KOPT-K1 (cell line): ENCODE results near the gene TNF.
"Not testable (repeated sequence)": the region's sequence is repeated elsewhere in the genome, so short reads cannot be mapped to it uniquely, and the experiment has no call there.

Source experiments
- H3K27ac ChIP-seq: fragments of 200-600 bp; sonication (generic); 2 replicates; pipeline ENCODE4 v1.5.1; 2016; ENCODE audit warnings: antibody characterized with exemption, mild to moderate bottlenecking, low read depth, low read length; ENCODE audit not compliant: poor library complexity, severe bottlenecking
- H3K36me3 ChIP-seq: fragments of 200-600 bp; sonication (generic); 2 replicates; pipeline ENCODE4 v1.5.1; 2017; ENCODE audit warnings: antibody characterized with exemption, mild to moderate bottlenecking, low read length, moderate library complexity; ENCODE audit not compliant: insufficient read depth
- H3K9me3 ChIP-seq: fragments of 200-600 bp; sonication (generic); 2 replicates; pipeline ENCODE4 v1.5.1; 2017; ENCODE audit warnings: antibody characterized with exemption, low read length, mild to moderate bottlenecking; ENCODE audit not compliant: insufficient read depth, poor library complexity, severe bottlenecking

TNF gene

GRCh38 chr6:31538805-31539400, 36.5 kb upstream of the TNF start:
- Histone ChIP-seq H3K27ac (no peak overlapping the region), H3K36me3 (peaks cover 68% of the 10 kb centered on the region), H3K9me3 (no peaks in the 10 kb centered on the region)

GRCh38 chr6:31540640-31541039, 34.7 kb upstream of the TNF start:
- H3K27ac ChIP-seq = peak overlapping the region; percentile 97
- H3K36me3 ChIP-seq = peaks cover 51% of the 10 kb centered on the region
- H3K9me3 ChIP-seq = no peaks in the 10 kb centered on the region

- Histone ChIP-seq H3K36me3 (peaks cover 46% of the 10 kb centered on the region), H3K9me3 (no peaks in the 10 kb centered on the region), H3K27ac (peak overlapping the region; percentile 97)
Measured at GRCh38 chr6:31541059-31541657, 34.2 kb upstream of the TNF start.

GRCh38 chr6:31541658-31542521, 33.5 kb upstream of the TNF start, which contains the start of gene DDX39B:
DDX39B (minus strand) TSS chr6:31542003; CDS start chr6:31540532, 1,471 bp downstream.
- H3K9me3 ChIP-seq = no peaks in the 10 kb centered on the region
- peaks cover 39% of the 10 kb centered on the region for H3K36me3 ChIP-seq

GRCh38 chr6:31543639-31544038, 31.7 kb upstream of the TNF start:
- Histone ChIP-seq H3K27ac (no peak overlapping the region), H3K9me3 (no peaks in the 10 kb centered on the region)

More at GRCh38 chr6:31541658-31542521, 33.5 kb upstream of the TNF start, which contains the start of gene DDX39B:
- peak within 1 kb of the TSS; percentile 97 for H3K27ac ChIP-seq

GRCh38 chr6:31544676-31545075, 30.7 kb upstream of the TNF start:
- Histone ChIP-seq H3K36me3 (peaks cover 20% of the 10 kb centered on the region), H3K27ac (no peak overlapping the region), H3K9me3 (no peaks in the 10 kb centered on the region)

More at GRCh38 chr6:31543639-31544038, 31.7 kb upstream of the TNF start:
- H3K36me3 ChIP-seq = peaks cover 21% of the 10 kb centered on the region

- no peaks in the 10 kb centered on the region for H3K9me3 ChIP-seq
- H3K27ac ChIP-seq = no peak overlapping the region
- H3K36me3 ChIP-seq = peaks cover 20% of the 10 kb centered on the region
Measured at GRCh38 chr6:31545291-31545690, 30.1 kb upstream of the TNF start.

GRCh38 chr6:31546339-31546957, 28.9 kb upstream of the TNF start, which contains the start of gene ATP6V1G2:
ATP6V1G2 (minus strand) TSS chr6:31546608; CDS start chr6:31546559, 49 bp downstream.
- no peaks in the 10 kb centered on the region for H3K9me3 ChIP-seq
- peaks cover 26% of the 10 kb centered on the region for H3K36me3 ChIP-seq
- H3K27ac ChIP-seq = peak within 1 kb of the TSS; percentile 68

GRCh38 chr6:31546958-31547726, 28.2 kb upstream of the TNF start, which contains the start of gene NFKBIL1:
NFKBIL1 (plus strand) TSS chr6:31547608; CDS start chr6:31547695, 87 bp downstream.
- peaks cover 26% of the 10 kb centered on the region for H3K36me3 ChIP-seq
- no peaks in the 10 kb centered on the region for H3K9me3 ChIP-seq
- H3K27ac ChIP-seq = peak within 1 kb of the TSS; percentile 68

GRCh38 chr6:31547727-31548543, 27.4 kb upstream of the TNF start:
- Histone ChIP-seq H3K9me3 (no peaks in the 10 kb centered on the region), H3K36me3 (peaks cover 27% of the 10 kb centered on the region), H3K27ac (peak overlapping the region; percentile 68)

GRCh38 chr6:31548544-31548873, 26.9 kb upstream of the TNF start:
- H3K27ac ChIP-seq = peak overlapping the region; percentile 68
- no peaks in the 10 kb centered on the region for H3K9me3 ChIP-seq
- peaks cover 29% of the 10 kb centered on the region for H3K36me3 ChIP-seq

GRCh38 chr6:31551371-31551770, 24.0 kb upstream of the TNF start:
- H3K27ac ChIP-seq = peak overlapping the region; percentile 4

GRCh38 chr6:31556307-31556706, 19.1 kb upstream of the TNF start:
- Histone ChIP-seq H3K27ac (peak overlapping the region; percentile 64), H3K36me3 (peaks cover 36% of the 10 kb centered on the region)

More at GRCh38 chr6:31551371-31551770, 24.0 kb upstream of the TNF start:
- not testable (repeated sequence) for H3K9me3 ChIP-seq
- peaks cover 39% of the 10 kb centered on the region for H3K36me3 ChIP-seq

More at GRCh38 chr6:31556307-31556706, 19.1 kb upstream of the TNF start:
- no peaks in the 10 kb centered on the region for H3K9me3 ChIP-seq
